GM21381 (cell line): ENCODE data around the gene ENTPD2.
"Not testable (repeated sequence)": the region's sequence is repeated elsewhere in the genome, so short reads cannot be mapped to it uniquely, and the experiment has no call there.

Experiments
- ATAC-seq: cut with Tn5 transposase; IDR thresholded peaks from one replicate; pipeline ENCODE4 v1.9.1; 2021; ENCODE audit warnings: mild to moderate bottlenecking, moderate library complexity; ENCODE audit not compliant: unreplicated experiment

ENTPD2 gene

DNA sequence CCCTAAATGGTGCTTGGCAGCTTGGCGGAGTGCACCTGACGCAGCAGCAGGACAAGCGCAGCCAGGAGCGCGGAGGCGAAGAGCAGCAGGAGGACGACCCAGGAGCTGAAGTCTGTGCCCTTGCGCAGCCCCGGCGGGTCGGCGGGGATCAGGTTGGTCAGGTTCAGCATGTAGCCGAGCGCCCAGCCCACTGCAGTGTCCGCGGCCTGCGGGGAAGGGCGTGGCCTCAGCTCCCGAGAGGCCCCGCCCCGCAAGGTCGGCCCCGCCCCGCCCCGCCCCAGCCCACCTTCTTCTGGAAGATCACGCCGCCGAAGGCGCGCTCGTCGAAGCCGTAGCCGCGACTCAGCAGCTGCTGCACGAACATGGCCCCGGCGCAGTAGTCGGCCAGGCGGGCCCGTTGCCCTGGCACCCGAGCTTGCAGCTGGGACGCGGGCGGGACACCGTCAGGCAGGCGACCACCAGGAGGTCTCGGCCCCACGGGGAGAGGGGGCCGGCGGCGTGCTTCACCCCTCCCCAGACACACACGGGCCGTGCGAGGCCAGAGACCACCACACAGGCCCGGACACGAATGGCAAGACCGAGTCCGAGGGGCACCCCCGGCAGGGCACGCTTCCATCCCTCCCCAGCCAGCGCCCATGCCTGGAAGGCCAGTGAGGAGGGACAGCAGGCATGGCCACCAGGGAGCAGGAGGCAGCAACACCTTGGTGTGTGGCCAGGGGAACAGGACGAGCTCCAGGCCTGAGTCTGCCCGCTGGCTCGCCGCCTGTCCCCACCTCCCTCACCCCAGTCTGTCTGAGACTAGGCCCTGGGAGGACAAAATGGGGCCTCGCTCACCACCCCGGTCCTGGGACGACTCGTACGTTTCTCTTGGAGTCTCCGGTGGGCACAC, 5.0 kb downstream of the ENTPD2 start:
- no peak for ATAC-seq

DNA sequence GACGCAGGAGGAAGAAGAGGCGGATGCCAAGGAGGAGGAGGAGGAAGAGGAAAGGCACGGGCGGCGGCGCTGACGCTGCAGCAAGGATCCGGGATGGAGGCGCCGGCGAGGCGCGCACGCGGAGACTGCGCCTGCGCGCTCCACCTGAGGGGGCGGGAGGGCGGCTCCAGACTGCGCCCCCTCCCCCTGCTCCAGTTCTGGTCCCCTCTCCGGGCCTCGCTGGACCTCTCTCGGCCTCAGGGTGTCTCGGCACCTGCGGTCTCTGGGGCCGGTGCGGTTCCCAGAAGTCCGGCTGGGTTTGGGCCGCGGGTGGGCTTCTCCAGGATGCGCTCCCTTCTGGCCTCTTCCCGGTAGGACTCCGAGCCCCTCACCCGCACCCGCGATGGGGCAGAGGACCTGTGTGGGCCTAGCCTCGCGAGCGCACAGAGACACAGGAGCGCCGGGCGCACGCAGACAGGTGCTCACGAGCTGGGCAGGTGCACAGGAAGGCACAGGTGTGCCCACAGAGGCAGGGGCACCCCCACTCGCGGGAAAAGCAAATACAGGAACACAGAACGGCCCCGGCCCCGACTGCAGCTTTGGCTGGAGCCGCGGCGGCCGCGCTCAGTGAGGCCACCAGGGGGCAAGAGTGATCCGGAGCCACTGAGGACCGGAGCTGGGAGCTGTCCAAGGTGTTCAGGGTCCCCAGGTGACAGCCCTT, 7.6 kb downstream of the ENTPD2 start, which contains the start of gene NPDC1:
Gene NPDC1 (minus strand): TSS at position 90 of the 700 bp plus-strand sequence. CDS start 188 bp downstream, outside the sequence.
- no peak for ATAC-seq

DNA sequence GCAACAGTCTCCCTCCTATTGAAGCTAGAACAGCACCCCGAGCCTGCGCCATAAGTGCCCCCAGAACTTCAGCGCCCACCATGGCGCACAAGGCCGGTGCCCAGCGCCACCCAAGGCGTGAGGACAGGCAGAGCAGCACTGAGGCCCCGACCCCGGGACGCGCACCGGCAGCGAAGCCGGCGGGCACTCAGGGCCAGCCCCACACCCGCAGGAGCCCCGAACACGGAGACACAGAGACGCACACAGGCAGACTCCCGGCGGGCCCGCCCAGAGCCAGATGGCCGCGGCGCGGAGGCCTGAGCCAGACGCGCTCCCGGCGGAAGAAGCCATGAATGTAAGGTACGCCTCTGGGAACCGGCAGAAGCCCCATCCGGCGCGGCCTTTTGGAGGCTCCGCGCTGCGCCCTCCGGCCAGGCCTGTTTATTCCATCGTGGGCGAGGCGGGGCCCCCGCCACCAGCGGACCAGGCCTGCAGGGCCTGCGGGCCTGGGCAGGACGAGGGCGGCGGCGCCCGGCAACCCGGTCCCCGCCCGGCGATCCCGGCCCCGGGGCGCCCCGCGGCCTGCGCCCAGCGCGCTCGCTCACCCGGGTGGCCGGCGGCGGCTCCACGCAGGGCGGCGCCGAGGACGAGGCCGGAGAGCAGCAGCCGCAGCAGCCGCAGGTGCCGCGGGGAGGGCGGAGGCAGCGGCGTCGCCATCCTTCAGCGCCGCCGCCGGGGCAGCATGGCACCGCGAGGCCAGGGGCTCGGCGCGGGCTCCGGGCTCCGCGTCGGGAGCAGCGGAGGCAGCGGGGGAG, 8.4 kb downstream of the ENTPD2 start:
- no peak for ATAC-seq

DNA sequence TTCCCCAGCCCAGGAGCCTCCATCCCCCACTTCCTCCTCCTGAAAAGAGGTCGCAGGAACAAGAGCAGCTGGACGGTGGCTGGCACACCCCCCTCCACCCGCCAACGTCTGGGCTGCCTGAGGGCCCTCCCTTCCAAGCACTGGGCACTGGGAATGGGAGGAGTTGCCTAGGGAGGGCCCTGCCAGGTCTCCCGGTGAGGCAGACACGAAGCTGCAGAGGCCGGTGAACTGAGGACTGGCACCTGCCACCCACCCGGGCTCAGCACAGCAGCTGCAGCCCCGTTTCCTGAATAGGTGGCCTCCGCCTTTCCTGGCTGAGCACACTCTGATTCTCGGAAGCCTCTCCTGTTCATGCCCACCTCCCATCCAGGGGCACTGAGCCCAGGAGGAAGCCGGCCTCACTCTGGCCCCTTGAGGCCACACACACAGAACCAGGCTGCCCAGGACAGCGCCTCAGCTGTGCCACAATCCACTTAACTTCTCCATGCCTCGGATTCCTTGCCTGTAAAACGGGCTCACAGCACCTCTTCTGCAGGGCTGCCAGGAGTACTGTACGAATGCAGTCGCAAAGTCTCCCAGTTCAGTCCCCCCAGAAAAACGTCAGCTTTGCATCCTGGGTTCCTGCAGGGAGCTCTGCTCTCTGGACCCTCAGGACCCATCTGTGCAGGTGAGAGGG, 9.2 kb downstream of the ENTPD2 start:
- no peak for ATAC-seq

DNA sequence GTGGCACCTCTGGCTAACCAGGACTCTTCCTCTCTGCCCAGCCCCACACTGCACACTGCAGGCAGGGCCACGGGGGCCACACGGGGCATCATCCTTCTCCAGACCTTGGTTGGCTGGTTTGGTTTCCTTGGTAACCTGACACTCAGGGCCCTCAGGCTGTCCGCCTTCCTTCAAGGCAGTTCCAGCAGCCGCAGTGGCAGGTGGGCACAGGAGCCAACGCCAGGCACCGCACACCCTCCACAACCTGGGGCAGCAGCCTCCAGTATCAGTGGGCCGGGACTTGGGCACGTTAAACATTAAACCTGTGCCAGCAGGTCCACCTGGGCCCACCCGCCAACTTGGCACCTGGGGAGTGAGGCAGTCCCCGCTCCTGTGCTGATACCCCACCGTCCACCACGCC, 9.8 kb downstream of the ENTPD2 start:
- no peak for ATAC-seq

DNA sequence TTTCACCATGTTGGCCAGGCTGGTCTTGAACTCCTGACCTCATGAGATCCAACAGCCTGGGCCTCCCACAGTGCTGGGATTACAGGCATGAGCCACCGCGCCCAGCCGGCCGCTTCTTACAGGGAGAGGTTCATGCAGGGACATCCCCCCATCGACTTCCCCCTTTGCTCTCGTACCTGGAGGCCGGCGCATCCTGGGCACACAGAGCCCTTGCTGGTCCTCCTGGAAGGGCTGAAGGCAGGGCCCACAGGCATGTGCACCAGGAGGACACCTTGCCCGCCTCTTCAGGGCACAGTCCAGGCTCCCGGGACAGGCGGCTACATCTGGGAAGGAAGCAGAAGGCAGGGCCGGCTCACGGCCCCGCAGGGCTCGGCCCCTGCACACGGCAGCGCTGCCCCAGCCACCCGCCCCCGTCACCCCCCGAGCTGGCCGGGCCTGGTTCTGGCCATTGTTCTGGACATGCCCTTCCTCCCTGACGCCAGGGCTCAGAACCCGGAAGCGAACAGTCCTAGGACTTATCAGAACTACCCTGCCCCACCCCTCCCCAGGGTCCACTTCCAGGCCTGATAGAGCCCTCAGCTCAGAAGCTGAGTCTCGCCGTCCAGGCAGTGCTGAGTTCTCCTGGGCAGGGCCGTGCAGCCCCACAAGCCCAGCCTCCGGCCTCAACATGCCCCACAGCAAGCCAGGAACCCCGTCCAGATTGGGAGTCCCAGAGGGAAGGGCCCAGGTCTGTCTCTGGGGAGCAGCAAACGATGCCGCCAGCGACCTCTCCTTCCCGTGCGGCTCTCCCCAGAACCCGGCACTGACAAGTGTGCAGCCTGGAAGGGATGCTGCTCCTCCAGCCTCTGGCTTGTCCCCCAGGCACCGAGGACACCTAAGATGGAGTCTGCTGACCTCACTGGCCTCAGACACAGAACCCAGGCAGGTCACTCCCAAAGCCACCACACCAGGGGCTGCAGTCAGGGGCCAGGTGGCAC, 10.8 kb downstream of the ENTPD2 start:
- ATAC-seq = no peak

DNA sequence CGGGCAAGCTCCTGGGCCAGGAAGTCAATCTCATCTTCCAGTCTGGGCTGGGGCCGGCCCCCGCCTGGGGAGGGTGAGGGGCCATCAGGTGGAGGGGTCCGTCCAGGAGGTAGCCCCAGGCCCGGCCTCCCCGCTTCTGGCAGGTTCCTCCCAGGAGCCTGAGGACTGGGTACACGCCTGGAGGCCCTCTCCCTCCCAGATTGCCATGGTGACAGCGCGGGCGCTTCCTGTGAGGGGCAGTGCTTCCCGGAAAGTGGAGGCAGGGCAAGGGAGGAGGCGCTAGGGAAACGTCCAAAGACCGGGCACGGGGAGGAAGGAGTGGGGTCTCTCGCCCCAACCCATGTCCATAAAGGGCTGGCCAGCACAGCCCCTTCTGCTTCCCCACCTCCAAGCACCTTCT, 12.7 kb downstream of the ENTPD2 start:
- ATAC-seq = no peak

DNA sequence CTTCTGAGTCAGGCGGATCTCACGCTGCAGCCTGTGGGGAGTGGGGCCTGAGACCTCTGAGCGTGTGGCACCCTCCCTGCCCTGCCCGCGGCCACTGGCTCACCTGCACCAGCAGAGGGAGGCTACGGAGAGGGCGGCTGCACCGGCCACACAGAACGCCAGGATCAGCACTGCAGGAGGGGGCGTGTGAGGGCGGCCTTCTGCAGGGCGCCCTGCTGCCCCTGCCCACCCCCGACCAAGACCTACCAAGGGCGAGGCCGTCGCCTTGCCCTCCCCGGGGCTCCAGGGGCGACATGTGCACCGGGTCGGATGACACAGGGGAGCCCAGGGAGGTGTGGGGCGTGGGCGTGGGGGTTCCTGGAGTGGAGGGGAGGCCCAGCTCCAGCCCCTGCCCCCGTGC, 13.3 kb downstream of the ENTPD2 start:
- ATAC-seq = no peak

DNA sequence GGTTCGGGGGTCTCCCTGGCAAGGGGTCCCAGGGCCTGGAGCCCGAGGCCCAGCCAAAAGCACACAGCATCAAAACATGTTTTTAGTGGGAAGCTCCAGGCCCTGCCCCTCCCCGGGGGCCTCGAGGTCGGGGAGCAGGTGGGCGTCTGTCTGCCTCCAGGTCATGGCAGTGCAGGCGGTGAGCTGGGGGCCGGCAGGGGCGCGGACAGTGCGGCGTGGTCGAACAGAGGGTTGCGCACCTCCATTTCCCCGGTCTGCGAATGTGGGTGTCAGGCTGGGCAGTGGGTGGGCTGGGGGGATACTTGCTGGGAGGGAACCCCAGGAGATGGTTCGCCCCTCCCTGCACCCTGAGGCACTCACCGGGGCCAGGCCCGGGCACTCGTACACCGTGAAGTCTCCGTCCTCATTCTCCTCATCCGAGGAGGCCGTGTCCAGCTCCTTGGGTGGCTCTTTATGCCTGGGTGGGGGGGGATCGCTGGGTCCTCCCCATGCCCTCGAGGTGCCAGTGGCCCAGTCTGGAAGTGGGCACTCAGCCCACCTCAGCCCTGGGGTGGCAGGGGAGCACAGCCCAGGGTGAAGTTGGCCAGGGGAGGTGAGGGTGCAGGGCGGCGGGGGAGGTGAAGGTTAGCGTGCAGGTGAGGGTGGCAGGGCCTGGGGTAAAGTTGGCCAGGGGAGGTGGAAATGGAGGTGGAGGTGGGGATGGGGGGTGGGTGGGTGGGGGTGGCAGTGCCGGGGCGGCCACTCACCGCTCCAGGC, 14.1 kb downstream of the ENTPD2 start:
- ATAC-seq = no peak

DNA sequence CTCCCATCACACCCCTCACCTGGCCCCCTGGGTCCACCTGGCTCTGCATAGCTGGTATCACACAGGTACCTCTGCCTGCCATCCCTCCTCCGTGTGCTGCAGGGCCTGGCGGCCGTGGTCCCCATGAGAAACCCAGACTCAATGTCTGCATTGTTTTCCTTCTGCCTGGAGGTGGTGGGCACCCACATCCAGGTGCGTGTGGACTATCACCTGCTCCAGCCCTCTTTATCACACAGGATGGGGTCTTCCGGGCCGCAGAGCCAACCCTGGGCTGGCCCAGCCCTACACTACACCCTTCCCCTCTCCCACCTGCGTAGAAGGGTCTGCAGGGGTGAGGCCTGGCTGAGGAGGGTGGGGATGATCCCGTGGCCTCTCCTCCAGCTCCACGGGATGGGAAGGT, 14.9 kb downstream of the ENTPD2 start:
- ATAC-seq = no peak

DNA sequence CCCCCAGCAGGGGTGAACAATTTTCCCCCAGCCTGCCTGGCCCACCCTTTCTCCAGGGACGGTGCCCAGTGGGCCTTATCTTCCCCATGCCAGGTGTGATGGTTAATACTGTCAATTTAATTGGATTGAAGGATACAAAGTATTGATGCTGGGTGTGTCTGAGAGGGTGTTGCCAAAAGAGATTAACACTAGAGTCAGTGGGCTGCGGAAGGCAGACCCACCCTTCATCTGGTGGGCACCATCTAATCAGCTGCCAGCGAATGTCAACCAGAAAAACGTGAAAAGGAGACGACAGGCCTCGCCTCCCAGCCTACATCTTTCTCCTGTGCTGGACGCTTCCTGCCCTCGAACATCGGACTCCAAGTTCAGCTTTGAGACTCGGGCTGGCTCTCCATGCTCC, 16.4 kb downstream of the ENTPD2 start:
- ATAC-seq = no peak

DNA sequence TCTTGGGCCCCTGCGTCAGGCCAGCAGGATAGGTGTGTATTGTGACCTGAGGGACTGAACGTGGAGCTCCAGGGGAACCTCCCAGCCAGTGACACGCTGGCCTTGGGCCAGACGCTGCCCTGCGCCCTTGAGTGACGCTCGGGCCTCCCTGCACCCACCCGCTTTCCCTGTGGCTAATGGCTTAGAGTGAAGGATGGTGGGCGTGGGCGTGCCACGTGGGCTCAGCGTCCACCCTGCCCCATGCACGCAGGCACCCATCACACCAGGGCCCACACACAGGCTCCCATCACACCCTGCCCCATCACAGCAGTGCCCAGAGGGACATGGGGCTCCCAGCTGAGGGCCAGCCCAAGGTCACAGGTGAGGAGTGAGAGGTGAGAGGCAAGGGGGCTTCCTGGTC, 16.8 kb downstream of the ENTPD2 start:
- no peak for ATAC-seq

DNA sequence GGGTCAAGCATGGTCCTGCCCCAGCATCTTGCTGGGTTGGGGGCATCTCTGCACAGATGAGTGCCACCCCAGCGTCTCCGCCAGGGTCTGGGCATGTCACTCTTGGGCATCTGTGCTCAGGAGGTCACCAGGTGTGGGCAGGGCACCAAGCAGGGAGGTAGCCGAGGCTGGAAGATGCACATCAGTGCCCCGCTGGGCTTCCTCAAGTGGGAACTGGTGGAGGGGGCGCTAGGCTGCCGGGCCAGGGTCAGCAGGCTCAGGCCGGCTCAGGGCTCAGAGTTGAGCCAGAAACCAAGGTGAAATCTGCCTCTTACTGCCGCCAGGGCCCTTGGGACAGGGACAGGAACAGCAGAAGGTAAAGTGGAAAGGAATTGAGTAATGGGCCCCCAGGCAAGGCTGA, 17.9 kb downstream of the ENTPD2 start:
- no peak for ATAC-seq

DNA sequence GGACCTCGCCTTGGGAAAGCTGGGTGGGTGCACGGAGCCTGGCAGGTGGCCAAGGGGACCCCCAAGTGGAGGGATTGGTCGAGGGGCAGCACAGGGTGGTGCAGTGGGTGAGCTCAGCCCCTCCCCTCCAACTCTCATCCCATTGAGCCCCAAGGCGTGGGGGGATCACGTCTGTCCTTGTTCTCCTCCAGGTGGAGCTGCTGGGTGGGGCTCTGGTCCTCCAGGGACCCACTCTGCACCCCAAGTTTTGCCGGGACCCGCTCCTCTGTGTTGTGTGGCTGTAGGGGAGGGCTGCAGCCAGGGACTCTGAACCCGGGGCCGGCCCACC, 18.4 kb downstream of the ENTPD2 start:
- no peak for ATAC-seq

DNA sequence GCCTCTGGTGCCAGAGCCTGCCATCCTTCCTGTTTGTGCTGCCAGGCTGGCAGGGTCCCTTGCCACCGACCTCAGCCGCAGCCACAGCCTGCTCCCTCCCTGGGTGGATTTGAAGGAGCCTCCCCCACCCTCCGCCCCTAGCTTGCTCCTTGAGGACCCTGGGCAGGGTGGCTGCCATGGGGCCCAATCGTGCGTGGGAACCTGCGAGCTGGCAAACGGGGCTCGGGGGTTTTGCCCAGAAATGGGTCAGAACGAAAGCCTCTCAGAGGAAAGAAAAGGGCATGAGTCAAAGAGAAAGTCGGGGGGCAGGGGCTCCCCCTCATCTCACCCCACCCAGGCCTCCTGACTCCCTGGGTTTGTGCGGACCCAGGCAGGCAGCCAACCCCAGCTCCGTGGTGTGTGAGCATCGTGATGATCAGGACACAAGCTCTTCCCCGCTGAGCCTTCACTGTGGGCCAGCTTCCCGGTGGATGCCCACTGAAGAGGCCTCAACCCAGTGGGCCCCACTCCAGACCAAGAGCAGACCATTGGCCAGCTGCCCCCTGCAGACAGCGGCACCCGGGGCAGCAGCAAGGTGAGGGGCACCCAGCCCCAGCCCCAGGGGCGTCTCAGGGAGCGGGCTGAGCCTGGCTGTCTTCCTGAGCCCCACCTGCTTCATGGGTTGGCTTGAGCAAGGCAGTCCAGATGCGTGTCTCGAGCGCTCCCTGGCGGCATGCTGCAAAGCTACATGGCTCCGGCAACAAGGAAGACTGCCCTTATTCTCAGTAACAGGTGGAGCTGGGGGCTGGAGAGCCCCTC, 19.0 kb downstream of the ENTPD2 start:
- ATAC-seq = no peak

DNA sequence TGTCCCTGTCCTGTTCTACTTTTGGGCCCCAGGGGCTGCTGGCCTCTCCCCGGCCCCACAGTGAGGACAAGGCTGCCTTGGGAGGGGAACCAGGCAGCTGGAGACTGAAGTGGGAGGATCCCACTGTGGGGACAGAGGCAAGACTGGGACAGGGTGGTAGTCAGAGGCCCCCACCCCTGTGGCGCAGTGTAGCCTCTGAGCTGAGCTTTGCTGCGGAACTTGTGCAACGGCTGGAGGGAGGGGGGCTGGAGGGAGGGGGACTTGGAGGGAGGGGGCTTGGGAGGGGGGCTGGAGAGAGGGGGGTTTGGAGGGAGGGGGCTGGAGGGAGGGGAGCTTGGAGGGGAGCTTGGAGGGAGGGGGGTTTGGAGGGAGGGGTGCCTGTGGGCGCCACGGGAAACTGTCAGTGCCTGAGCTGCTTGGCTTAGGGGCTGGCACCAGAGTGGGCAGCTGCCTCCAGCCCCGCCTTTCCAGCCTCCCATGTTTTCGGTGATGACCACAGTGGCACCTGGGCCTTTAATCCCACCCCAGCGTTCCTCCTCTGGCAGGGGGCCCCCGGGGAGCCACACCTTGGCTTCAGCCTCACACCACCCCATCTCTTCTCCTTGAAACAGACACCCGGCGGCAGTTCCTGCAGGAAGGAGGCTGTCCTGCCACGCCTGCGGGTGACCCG, 19.7 kb downstream of the ENTPD2 start:
- ATAC-seq = no peak

DNA sequence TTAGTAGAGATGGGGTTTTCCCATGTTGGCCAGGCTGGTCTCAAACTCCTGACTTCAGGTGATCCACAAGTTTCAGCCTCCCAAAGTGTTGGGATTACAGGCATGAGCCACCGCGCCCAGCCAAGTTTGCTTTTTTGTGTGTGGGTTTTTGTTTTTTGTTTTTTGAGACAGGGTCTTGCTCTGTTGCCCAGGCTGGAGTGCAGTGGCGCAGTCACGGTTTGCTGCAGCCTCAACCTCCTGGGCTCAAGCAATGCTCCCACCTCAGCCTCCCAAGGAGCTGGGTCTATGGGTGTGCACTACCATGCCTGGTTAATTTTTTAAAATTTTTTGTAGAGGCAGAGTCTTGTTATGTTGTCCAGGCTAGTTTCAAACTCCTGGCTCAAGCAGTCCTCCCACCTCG, 20.4 kb downstream of the ENTPD2 start:
- ATAC-seq = not testable (repeated sequence)

DNA sequence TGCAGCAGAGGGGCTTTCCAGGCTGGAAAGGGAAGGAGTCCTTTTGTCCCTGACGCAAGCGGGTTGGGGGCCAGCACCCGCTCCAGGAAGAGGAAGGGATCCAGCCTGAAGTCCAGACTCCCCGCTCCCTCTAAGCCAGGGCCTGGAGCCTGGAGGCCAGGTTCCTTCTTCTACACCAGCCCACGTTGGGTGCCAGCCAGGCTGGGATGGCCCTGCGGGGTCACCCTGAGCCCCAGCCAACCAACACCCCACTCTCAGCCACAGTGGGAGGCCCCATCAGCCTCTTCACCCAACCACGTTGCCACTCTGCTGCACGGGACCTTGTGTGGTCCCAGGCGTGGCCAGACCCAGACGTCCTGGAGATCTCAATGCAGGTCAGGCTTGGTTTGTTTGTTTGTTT, 21.0 kb downstream of the ENTPD2 start:
- ATAC-seq = no peak
